SKM-1 treated with dmso at 0.1 percent for 144 hours (cell line): ENCODE results near the gene KRT14.
"Not testable (repeated sequence)": the region's sequence is repeated elsewhere in the genome, so short reads cannot be mapped to it uniquely, and the experiment has no call there.

Experiments
- DNase-seq: peaks from one replicate; lab custom pipeline; 2025; ENCODE audit not compliant: unreplicated experiment; lab: John Stamatoyannopoulos, UW

KRT14 gene

DNA sequence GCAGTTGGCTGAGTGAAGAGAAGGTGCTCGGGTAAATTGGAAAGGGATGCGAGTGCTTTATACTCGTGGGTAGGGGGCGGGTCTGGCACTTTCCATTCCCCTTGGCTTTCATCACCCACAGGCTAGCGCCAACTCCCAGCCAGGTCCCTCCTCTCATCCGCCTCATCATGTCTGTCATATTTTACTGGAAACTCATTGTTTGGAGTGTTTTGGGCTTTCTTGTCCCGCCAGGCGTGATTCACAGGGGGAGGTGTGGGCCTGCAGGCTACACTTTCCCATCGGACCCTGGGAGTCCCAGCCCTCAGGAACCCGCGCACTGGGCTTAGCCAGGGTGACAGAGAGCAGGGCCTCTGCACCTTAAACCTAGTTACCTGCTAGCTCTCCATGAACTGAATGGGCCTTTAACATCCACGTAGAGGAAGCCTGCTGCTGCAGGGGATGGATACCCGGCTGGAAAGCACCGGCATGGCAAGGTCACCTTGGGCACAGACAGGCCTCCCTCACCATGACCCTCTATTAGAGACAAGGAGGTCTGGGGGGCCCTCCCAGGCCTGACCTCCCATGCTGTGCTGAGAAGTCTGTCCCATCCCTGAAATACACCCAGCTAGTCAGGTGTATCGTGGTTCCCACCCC, at the start of gene KRT14:
TSS of gene KRT14 (minus strand) at position 33 of the 633 bp plus-strand sequence. CDS start 61 bp downstream, outside the sequence.
- DNase-seq: no peak

GRCh38 chr17:41635121-41636097, 48.7 kb upstream of the KRT14 start:
- no peak for DNase-seq

- no peak for DNase-seq
Observed at GRCh38 chr17:41634639-41635038, 47.9 kb upstream of the KRT14 start.

DNA sequence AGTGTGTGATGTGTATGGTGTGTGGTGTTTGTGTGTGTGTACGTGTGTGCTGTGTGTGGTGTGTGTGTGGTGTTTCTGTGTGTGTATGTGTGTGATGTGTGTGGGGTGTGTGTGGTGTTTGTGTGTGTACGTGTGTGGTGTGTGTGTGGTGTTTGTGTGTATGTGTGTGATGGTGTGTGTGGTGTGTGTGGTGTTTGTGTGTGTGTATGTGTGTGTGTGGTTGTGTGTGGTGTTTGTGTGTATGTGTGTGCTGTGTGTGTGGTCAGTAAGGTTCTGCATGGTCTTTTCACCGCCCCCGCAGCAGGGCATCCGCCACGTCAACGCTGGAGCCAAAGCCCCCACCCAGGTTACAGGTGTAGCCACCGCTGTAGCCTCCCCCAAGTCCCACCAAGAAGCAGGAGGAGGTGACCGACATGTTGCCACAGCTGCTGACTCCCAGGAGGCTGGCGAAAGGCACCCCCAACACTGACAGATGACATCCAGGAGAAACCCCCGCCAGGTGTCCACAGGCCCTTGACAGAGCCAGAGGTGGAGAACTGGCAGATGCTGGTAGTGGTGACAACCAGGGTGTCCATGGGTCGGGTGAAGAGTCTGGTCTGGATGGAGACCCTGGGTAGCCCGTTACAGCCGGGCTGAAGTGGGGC, 47.0 kb upstream of the KRT14 start:
- no peak for DNase-seq

DNA sequence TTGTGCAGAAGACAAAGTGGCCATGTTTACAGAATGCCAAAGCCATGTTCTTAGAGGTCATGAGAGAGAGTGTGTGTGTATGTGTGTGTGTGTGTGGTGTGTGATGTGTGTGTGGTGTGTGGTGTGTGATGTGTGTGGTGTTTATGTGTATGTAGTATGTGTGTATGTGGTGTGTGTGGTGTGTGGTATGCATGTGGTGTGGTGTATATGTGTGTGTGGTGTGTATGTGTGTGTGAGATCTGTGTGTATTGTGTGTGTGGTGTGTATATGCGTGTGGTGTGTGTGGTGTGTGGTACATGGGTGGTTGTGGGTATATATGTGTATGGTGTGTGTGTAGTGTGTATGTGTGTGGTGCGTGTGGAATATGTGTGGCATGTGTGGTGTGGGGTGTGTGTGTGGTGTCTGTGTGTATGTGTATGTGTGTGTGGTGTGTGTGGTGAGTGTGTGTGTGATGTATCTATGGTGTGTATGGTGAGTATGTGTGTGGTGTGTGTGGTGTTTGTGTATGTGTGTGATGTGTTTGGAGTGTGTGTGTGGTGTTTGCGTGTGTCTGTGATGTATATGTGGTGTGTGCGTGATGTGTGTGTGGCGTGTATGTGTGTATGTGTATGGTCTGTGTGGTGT, 45.9 kb upstream of the KRT14 start:
- no peak for DNase-seq

DNA sequence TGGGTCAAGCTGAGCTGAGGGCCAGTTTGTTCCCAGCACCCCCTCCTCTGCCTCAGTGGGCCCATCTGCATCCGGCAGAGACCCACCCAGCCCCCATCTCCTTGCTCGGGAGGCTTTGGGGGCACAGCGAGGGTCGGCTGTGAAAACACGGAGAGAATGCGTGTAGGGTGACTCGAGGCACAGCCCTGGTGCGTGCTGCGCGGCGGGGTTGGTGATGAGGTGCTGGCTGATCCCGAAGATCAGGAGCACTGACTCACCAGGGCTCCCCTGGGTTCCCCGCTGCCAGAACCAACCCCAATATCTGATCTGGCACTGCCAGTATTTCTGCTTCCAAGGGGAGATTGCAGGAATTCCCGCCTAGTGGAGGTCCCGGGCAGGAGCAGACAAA, 45.2 kb upstream of the KRT14 start:
- DNase-seq: no peak

- DNase-seq: no peak
Observed at GRCh38 chr17:41631025-41631897, 44.6 kb upstream of the KRT14 start.

GRCh38 chr17:41629826-41630670, 43.4 kb upstream of the KRT14 start:
- DNase-seq: no peak

- no peak for DNase-seq
Observed at GRCh38 chr17:41629316-41629715, 42.6 kb upstream of the KRT14 start.

- not testable (repeated sequence) for DNase-seq
Observed at GRCh38 chr17:41628621-41629255, 42.0 kb upstream of the KRT14 start.

DNA sequence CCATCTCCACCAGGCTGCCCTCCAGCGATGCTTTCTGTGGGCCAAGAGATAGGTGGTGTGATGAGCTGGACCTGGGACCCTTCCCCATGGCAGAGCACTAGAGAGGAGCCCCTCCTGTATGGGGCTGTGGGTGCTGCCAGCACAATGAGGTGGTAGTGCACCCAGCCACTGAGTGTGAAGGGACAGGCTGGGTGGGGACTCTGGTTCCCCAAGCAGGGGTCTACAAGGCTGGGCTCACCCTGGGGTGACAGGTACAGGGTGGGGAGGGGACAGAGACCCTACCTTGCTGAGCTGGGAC, 41.3 kb upstream of the KRT14 start:
- DNase-seq: not testable (repeated sequence)

GRCh38 chr17:41627316-41628072, 40.8 kb upstream of the KRT14 start:
- DNase-seq: no peak

- not testable (repeated sequence) for DNase-seq
Observed at GRCh38 chr17:41626914-41627295, 40.2 kb upstream of the KRT14 start.

GRCh38 chr17:41626028-41626913, 39.6 kb upstream of the KRT14 start:
- not testable (repeated sequence) for DNase-seq

DNA sequence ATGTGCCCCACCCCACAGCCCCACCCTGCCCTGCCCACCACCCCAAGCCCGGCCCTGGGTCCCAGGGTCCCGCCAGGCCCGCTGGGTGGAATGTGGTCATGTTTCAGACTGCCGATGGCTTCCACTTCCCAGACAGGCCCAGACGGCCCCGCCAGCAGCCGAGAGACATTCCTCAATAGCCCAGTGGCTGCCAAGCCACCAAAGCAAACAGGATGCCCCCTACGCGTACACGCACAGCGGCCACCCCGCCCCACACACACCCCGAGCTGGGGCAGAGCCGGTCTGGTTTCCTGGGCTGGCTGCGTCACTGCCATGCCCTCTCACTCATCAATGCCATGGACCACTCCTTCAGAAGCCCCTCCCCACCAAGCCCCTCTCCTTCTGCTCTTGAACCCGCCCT, 38.9 kb upstream of the KRT14 start:
- no peak for DNase-seq

DNA sequence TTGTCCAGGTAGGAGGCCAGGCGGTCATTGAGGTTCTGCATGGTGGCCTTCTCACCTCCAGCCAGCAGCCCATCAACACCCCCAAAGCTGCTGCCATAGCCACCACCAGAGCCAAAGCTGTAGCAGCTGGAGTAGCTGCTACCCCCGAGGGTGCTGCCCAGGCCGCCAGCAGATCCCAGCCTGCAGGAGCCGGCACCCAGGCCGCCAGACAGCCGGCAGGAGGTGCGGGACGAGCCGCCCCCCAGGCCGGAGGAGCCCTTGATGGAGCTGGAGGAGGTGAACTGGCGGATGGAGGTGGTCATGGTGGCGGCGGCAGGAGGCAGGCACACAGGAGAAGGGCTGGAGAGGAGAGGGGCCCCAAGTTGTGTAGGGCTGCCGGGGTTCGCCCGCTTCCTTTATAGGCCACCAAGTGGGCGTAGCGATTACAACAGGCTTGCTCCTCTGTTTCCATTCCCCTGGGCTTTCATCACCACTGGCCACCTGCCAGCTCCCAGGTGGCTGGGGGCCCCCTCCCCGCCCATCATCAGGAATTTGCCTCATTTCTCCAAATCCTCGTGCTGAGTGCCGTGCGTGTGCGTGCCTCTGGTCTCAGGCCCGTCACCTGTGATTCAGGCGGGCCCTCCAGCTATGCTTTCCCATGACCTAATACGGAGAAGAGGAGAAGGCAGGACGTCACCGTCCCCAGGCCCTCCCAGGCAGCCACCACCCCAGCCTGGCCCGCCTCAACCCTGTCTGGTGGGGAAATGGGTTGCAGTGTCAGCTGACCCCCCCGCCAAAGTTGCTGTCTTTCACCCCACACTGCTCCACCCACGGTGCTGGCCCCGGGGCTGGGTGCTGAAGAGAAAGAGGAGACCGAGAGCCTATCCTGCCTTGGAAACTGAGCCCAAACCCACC, 37.8 kb upstream of the KRT14 start, which contains the start of gene KRT17:
TSS of gene KRT17 (minus strand) at position 368 of the 894 bp plus-strand sequence. CDS start at position 302, 66 bp downstream.
- DNase-seq: no peak
